HEK293 (cell line): ENCODE data around the gene ZCWPW1.
"Not testable (repeated sequence)": the region's sequence is repeated elsewhere in the genome, so short reads cannot be mapped to it uniquely, and the experiment has no call there.

Experiments used
- HOXA7 ChIP-seq: sonication (generic); formaldehyde crosslinking; IDR thresholded peaks from 2 replicates; pipeline ENCODE4 v1.8.1; 2022; ENCODE audit warnings: missing genetic modification reagents, borderline replicate concordance
- RBAK ChIP-seq: fragments of 450-650 bp; formaldehyde crosslinking; IDR thresholded peaks from 2 replicates; pipeline ENCODE4 v1.5.1; 2016; ENCODE audit warnings: missing biosample characterization, missing genetic modification characterization
- YY1 ChIP-seq: fragments of 450-650 bp; formaldehyde crosslinking; IDR thresholded peaks from 2 replicates; pipeline ENCODE4 v1.5.1; 2018; ENCODE audit warnings: missing biosample characterization, missing genetic modification characterization
- ZBTB21 ChIP-seq: fragments of 450-650 bp; formaldehyde crosslinking; IDR thresholded peaks from 2 replicates; pipeline ENCODE4 v1.5.1; 2017; ENCODE audit warnings: missing biosample characterization, missing genetic modification characterization
- ZIC2 ChIP-seq: fragments of 450-650 bp; formaldehyde crosslinking; IDR thresholded peaks from 2 replicates; pipeline ENCODE4 v1.5.1; 2016; ENCODE audit warnings: missing biosample characterization, missing genetic modification characterization
- ZNF10 ChIP-seq: fragments of 450-650 bp; formaldehyde crosslinking; IDR thresholded peaks from 2 replicates; pipeline ENCODE4 v1.5.1; 2017; ENCODE audit warnings: missing biosample characterization, missing genetic modification characterization
- ZNF416 ChIP-seq: fragments of 450-650 bp; formaldehyde crosslinking; IDR thresholded peaks from 2 replicates; pipeline ENCODE4 v1.5.1; 2016; ENCODE audit warnings: missing biosample characterization, missing genetic modification characterization
- ZNF423 ChIP-seq: fragments of 450-650 bp; formaldehyde crosslinking; IDR thresholded peaks from 2 replicates; pipeline ENCODE4 v1.5.1; 2016; ENCODE audit warnings: missing biosample characterization, missing genetic modification characterization
- ZNF670 ChIP-seq: fragments of 450-650 bp; formaldehyde crosslinking; IDR thresholded peaks from 2 replicates; pipeline ENCODE4 v1.5.1; 2016; ENCODE audit warnings: missing biosample characterization, missing genetic modification characterization, low read depth
- ZNF777 ChIP-seq: fragments of 450-650 bp; formaldehyde crosslinking; IDR thresholded peaks from 2 replicates; pipeline ENCODE4 v1.5.1; 2017; ENCODE audit warnings: missing biosample characterization, missing genetic modification characterization, borderline replicate concordance
- TF ChIP-seq, protein P1 (sequence below): fragments of 450-650 bp; formaldehyde crosslinking; IDR thresholded peaks from 2 replicates; pipeline ENCODE4 v1.5.1; 2016; ENCODE audit warnings: missing biosample characterization, missing genetic modification characterization
- TF ChIP-seq, protein P2 (sequence below): sonication (generic); formaldehyde crosslinking; IDR thresholded peaks from 2 replicates; pipeline ENCODE4 v1.8.1; 2022; ENCODE audit warnings: mild to moderate bottlenecking, moderate library complexity, missing genetic modification reagents

DNA sequence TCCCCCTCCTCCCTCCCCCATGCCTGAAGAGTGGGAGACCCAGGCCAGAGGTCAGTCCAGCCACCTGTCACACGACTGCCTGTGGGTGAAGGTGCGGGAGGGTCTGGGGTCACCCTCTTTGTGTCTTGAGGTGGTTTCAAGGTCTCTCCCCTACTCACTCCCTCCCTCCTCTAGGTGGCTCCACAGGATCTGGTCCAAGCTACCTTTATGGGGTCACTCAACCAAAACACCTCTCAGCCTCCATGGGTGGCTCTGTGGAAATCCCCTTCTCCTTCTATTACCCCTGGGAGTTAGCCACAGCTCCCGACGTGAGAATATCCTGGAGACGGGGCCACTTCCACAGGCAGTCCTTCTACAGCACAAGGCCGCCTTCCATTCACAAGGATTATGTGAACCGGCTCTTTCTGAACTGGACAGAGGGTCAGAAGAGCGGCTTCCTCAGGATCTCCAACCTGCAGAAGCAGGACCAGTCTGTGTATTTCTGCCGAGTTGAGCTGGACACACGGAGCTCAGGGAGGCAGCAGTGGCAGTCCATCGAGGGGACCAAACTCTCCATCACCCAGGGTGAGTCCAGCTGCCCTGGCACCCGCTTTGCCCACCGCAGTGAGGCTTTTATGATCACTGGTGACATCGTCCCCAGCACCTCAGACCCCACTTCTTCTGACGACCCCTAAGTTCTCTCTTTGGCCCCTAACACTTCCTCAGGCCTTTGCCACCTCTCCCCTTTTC lies 54.5 kb downstream of the ZCWPW1 start:
- TF ChIP-seq, protein P1, sequence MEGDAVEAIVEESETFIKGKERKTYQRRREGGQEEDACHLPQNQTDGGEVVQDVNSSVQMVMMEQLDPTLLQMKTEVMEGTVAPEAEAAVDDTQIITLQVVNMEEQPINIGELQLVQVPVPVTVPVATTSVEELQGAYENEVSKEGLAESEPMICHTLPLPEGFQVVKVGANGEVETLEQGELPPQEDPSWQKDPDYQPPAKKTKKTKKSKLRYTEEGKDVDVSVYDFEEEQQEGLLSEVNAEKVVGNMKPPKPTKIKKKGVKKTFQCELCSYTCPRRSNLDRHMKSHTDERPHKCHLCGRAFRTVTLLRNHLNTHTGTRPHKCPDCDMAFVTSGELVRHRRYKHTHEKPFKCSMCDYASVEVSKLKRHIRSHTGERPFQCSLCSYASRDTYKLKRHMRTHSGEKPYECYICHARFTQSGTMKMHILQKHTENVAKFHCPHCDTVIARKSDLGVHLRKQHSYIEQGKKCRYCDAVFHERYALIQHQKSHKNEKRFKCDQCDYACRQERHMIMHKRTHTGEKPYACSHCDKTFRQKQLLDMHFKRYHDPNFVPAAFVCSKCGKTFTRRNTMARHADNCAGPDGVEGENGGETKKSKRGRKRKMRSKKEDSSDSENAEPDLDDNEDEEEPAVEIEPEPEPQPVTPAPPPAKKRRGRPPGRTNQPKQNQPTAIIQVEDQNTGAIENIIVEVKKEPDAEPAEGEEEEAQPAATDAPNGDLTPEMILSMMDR (tag by site-specific recombination) = not testable (repeated sequence)
- TF ChIP-seq, protein P2, sequence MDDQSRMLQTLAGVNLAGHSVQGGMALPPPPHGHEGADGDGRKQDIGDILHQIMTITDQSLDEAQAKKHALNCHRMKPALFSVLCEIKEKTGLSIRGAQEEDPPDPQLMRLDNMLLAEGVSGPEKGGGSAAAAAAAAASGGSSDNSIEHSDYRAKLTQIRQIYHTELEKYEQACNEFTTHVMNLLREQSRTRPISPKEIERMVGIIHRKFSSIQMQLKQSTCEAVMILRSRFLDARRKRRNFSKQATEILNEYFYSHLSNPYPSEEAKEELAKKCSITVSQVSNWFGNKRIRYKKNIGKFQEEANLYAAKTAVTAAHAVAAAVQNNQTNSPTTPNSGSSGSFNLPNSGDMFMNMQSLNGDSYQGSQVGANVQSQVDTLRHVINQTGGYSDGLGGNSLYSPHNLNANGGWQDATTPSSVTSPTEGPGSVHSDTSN (CRISPR knock-in tag) = not testable (repeated sequence)
- not testable (repeated sequence) for TF ChIP-seq ZIC2; ZBTB21 (tag by site-specific recombination); ZNF423; HOXA7 (CRISPR knock-in tag); ZNF416 (tag by site-specific recombination); YY1 (tag by site-specific recombination); ZNF670; ZNF10 (tag by site-specific recombination); ZNF777 (tag by site-specific recombination); RBAK
